ENCODE results near the gene PLAAT4. TPM values are rescaled to one million over a fixed set of nuclear protein-coding genes. Genes with fewer than 3 reads are reported as not detected.
"Not testable (repeated sequence)": the region's sequence is repeated elsewhere in the genome, so short reads cannot be mapped to it uniquely, and the experiment has no call there.

The PLAAT4 gene
- total RNA-seq, 1 donor from 2014 or later, result 1.7 TPM

DNA sequence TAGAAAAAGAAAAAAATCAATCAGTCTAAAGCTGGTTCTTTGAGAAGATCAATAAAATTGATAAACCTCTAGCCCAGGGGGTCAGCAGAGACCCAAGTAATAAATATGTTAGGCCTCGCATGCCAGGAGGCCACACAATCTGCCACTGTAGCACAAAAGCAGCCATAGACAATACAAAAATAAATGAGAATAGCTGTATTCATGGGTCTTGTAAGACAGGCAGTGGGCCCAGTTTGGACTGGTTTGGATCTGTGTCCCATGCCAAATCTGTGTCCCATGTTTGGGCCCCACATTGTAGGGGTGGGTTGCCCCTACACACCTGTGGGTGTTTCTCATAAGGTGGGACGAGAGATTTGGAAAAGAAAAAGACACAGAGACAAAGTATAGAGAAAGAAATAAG lies 6.6 kb upstream of the PLAAT4 start:
- no peak for DNase-seq (ENCODE audit: low spot score in 2 of 2, unreplicated experiment in 2 of 2)
- H3K4me3 Mint-ChIP-seq, result no peak overlapping the region
- no peak for TF ChIP-seq CTCF (IDR thresholded peaks at IDR 0.05; ENCODE audit: unreplicated experiment)
- no peaks in the 10 kb centered on the region for H3K27me3 Mint-ChIP-seq (ENCODE audit: low read depth)
- no peaks in the 10 kb centered on the region for H3K36me3 Mint-ChIP-seq
- no peaks in the 10 kb centered on the region for H3K9me3 Mint-ChIP-seq
- H3K4me1 Mint-ChIP-seq, result peaks cover 53% of the 10 kb centered on the region
- no peak overlapping the region for H3K27ac Mint-ChIP-seq

DNA sequence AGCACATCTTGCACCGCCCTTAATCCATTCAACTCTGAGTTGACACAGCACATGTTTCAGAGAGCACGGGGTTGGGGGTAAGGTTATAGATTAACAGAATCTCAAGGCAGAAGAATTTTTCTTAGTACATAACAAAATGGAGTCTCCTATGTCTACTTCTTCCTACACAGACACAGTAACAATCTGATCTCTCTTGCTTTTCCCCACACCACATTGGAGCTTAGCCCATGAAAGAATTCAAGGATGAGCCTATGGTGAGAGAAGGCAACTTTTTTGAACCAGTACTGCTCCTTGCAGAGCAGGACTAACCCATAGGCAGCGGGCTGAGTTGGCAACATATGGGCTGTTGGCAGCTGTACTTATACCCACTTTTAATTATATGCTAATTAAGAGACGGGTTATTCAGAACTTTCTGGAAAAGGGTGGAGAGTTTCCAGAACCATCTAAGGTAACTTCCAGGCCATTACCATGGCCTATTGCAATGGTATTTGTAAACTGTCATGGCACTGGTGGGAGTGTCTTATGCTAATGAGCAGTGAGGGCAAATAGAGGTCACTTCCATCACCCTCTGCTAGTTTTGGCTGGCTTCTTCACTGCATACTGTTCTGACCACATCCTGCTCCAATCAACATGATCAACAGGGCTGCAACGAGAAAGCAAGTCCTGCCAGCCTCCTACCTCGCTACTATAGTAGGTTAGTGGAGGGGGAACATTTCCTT lies 5.4 kb upstream of the PLAAT4 start:
- not testable (repeated sequence) for H3K4me3 Mint-ChIP-seq; H3K36me3 Mint-ChIP-seq; H3K9me3 Mint-ChIP-seq; DNase-seq (ENCODE audit: low spot score in 2 of 2, unreplicated experiment in 2 of 2); H3K27me3 Mint-ChIP-seq (ENCODE audit: low read depth)
- Mint-ChIP-seq H3K27ac (peak overlapping the region; percentile 83), H3K4me1 (peaks cover 53% of the 10 kb centered on the region)

DNA sequence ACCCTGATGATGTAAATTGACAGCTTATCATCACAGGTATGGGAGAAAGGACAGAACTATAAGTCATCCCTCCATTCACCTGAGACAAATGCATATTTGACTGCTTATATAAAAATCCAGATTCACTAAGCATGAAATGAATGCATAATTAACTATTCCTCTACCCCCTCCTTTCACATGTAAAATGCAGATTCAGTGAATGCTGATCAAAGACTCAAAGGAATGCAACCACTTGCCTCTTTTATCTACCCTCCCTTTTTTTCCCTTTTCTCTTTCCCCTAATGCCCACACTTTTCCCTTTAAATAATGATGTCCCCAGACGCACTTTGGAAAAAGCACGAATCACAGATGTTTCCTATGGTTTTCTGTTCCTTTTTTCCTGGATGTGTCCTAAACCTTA lies 4.5 kb upstream of the PLAAT4 start:
- Mint-ChIP-seq H3K4me1 (peaks cover 59% of the 10 kb centered on the region), H3K9me3 (no peaks in the 10 kb centered on the region), H3K27ac (peak overlapping the region; percentile 4), H3K36me3 (no peaks in the 10 kb centered on the region), H3K27me3 (ENCODE audit: low read depth) (no peaks in the 10 kb centered on the region), H3K4me3 (no peak overlapping the region)
- TF ChIP-seq CTCF (IDR thresholded peaks at IDR 0.05; ENCODE audit: unreplicated experiment), result no peak
- no peak for DNase-seq (ENCODE audit: low spot score in 2 of 2, unreplicated experiment in 2 of 2)

DNA sequence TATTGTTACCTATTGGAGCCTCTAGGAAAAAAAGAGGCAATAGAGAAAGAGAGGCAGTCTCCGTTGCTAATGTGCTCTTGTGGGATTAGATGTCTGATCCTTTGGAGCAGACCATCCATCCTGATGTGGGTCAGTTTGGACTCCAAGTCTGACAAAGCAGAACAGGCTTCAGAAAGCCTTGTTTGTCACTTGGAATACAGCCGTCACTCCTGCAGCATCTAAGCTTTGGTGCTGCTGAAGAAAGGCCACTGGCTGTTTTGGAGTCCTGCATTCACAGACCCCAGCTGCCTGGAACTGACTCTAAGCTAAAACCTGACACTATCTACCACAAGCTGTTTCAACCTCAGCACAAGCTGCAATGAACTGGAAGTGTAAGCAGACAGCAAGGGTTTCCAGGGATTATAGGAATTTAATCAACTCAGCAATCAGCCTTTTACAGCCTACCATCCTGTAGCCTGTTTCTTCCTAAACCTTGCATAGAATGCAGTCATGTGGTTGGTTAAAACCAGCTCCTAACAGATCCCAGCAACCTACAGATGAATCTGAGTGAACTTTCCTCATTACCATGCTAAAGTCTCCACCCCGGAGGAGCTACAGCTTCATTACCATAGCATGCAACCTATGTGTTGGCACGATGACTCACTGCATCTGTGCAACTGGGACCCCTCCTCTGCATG lies 3.7 kb upstream of the PLAAT4 start:
- no peak for DNase-seq (ENCODE audit: low spot score in 2 of 2, unreplicated experiment in 2 of 2)
- Mint-ChIP-seq H3K4me1 (peaks cover 56% of the 10 kb centered on the region), H3K4me3 (no peak overlapping the region), H3K9me3 (no peaks in the 10 kb centered on the region), H3K27ac (peak overlapping the region; percentile 34), H3K27me3 (ENCODE audit: low read depth) (no peaks in the 10 kb centered on the region), H3K36me3 (no peaks in the 10 kb centered on the region)
- no peak for TF ChIP-seq CTCF (IDR thresholded peaks at IDR 0.05; ENCODE audit: unreplicated experiment)

GRCh38 chr11:63534076-63534475 lies 2.5 kb upstream of the PLAAT4 start:
- Mint-ChIP-seq H3K9me3 (no peaks in the 10 kb centered on the region), H3K36me3 (no peaks in the 10 kb centered on the region), H3K4me1 (peaks cover 49% of the 10 kb centered on the region), H3K4me3 (no peak overlapping the region), H3K27ac (no peak overlapping the region), H3K27me3 (ENCODE audit: low read depth) (no peaks in the 10 kb centered on the region)
- TF ChIP-seq CTCF (IDR thresholded peaks at IDR 0.05; ENCODE audit: unreplicated experiment), result no peak
- DNase-seq (ENCODE audit: low spot score in 2 of 2, unreplicated experiment in 2 of 2), result no peak

- no peak overlapping the region for H3K4me3 Mint-ChIP-seq
- H3K27me3 Mint-ChIP-seq (ENCODE audit: low read depth), result no peaks in the 10 kb centered on the region
- H3K36me3 Mint-ChIP-seq, result no peaks in the 10 kb centered on the region
- no peak for TF ChIP-seq CTCF (IDR thresholded peaks at IDR 0.05; ENCODE audit: unreplicated experiment)
- no peak for DNase-seq (ENCODE audit: low spot score in 2 of 2, unreplicated experiment in 2 of 2)
- H3K9me3 Mint-ChIP-seq, result no peaks in the 10 kb centered on the region
- H3K4me1 Mint-ChIP-seq, result peaks cover 41% of the 10 kb centered on the region
- H3K27ac Mint-ChIP-seq, result no peak overlapping the region
These were observed 1.6 kb upstream of the PLAAT4 start for GRCh38 chr11:63534895-63535461.
